Measurements from ENCODE around the gene PCLO. TPM values are rescaled to one million over a fixed set of nuclear protein-coding genes. Genes with fewer than 3 reads are reported as not detected.

PCLO gene
- total RNA-seq, 1 experiment from 2014 or later = 3.1 TPM

DNA sequence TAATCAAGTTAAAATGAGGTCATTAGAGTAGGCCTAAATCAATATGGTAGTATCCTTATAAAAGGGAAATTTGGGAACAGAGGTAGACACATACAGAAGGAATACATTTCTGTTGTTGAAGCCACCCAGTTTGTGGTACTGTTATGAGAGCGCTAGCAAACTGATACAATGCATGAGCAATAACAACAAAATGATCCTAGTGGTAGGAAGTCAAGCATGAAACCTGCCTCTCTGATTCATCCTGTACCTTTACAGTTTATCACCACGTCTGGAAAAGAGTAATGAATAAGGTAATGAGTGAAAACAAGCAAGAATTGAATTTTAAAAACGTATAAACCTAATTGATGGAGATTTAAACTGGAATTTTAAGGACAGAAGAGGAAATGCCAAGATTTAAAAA lies 217.2 kb downstream of the PCLO start:
- DNase-seq = no peak
- no peak overlapping the region for H2AFZ ChIP-seq (ENCODE audit: low read length)
- no peak overlapping the region for H3K9ac ChIP-seq (ENCODE audit: extremely low read depth, insufficient read length, low read length)
- no peaks in the 10 kb centered on the region for H3K27me3 Mint-ChIP-seq (ENCODE audit: low read depth)
- no peak overlapping the region for H3K56ac ChIP-seq (ENCODE audit: insufficient read length, low read depth, low read length)
- no peak overlapping the region for H3K4me3 Mint-ChIP-seq
- no peak overlapping the region for H2BK120ac ChIP-seq (ENCODE audit: low read depth, low read length, poor library complexity, severe bottlenecking)
- no peak overlapping the region for H3K4me2 ChIP-seq (ENCODE audit: insufficient read depth, insufficient read length, low read length)
- no peaks in the 10 kb centered on the region for H3K79me2 ChIP-seq (ENCODE audit: insufficient read depth, low read length)
- no peaks in the 10 kb centered on the region for H3K79me1 ChIP-seq (ENCODE audit: insufficient read depth, low read depth, low read length, poor library complexity, severe bottlenecking)
- no peaks in the 10 kb centered on the region for H3K9me3 Mint-ChIP-seq
- H3K27ac ChIP-seq (ENCODE audit: insufficient read length, low read depth, low read length) = no peak overlapping the region
- TF ChIP-seq, protein P1, sequence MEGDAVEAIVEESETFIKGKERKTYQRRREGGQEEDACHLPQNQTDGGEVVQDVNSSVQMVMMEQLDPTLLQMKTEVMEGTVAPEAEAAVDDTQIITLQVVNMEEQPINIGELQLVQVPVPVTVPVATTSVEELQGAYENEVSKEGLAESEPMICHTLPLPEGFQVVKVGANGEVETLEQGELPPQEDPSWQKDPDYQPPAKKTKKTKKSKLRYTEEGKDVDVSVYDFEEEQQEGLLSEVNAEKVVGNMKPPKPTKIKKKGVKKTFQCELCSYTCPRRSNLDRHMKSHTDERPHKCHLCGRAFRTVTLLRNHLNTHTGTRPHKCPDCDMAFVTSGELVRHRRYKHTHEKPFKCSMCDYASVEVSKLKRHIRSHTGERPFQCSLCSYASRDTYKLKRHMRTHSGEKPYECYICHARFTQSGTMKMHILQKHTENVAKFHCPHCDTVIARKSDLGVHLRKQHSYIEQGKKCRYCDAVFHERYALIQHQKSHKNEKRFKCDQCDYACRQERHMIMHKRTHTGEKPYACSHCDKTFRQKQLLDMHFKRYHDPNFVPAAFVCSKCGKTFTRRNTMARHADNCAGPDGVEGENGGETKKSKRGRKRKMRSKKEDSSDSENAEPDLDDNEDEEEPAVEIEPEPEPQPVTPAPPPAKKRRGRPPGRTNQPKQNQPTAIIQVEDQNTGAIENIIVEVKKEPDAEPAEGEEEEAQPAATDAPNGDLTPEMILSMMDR (conservative IDR thresholded peaks at IDR 0.05) = no peak
- no peaks in the 10 kb centered on the region for H3K9me3 ChIP-seq (ENCODE audit: control insufficient read depth, low read depth, low read length)
- H2BK20ac ChIP-seq (ENCODE audit: low read depth, low read length, poor library complexity, severe bottlenecking) = no peak overlapping the region
- H3K36me3 Mint-ChIP-seq (ENCODE audit: insufficient read depth in 1 of 3, low read depth in 3 of 3) = no peaks in the 10 kb centered on the region
- H4K5ac ChIP-seq (ENCODE audit: insufficient read length, low read depth, low read length) = no peak overlapping the region
- H2AK5ac ChIP-seq (ENCODE audit: insufficient read length, low read length) = no peak overlapping the region
- WGBS (ENCODE audit: extremely low coverage, insufficient read length, low lambda C conversion rate) = no CpG with 5 or more reads among the region's 3 CpGs
- H2BK15ac ChIP-seq (ENCODE audit: low read depth, low read length) = no peak overlapping the region
- no peaks in the 10 kb centered on the region for H3K27me3 ChIP-seq (ENCODE audit: insufficient read depth, low read length)
- no peaks in the 10 kb centered on the region for H3K4me1 ChIP-seq (ENCODE audit: insufficient read depth, low read length)
- no peaks in the 10 kb centered on the region for H3K4me1 Mint-ChIP-seq
- H3K4ac ChIP-seq (ENCODE audit: low read depth, low read length) = no peak overlapping the region
- H3T11ph ChIP-seq (ENCODE audit: low read length) = no peak overlapping the region
- H2BK5ac ChIP-seq (ENCODE audit: insufficient read length, low read length) = no peak overlapping the region
- H2BK12ac ChIP-seq (ENCODE audit: insufficient read length, low read depth, low read length) = no peak overlapping the region
- H4K8ac ChIP-seq (replicated peaks; ENCODE audit: insufficient read length, low read depth, low read length) = no peak overlapping the region
- H3K27ac Mint-ChIP-seq = no peak overlapping the region
- H3K18ac ChIP-seq (ENCODE audit: insufficient read length, low read depth, low read length) = no peak overlapping the region
- H3K23me2 ChIP-seq (ENCODE audit: insufficient read length, low read depth, low read length, poor library complexity, severe bottlenecking) = no peaks in the 10 kb centered on the region
- H3K14ac ChIP-seq (ENCODE audit: insufficient read depth, low read length) = no peak overlapping the region
- no peaks in the 10 kb centered on the region for H4K20me1 ChIP-seq (ENCODE audit: control insufficient read depth, insufficient read depth, insufficient read length)
- no peak overlapping the region for H3K23ac ChIP-seq (ENCODE audit: insufficient read length, low read depth, low read length)
- H4K91ac ChIP-seq (ENCODE audit: insufficient read length, low read depth, low read length) = no peak overlapping the region
